ENCODE results near the gene BCAR3.

GRCh38 chr1:93656491-93656890 lies 25.1 kb downstream of the BCAR3 start:
- TF ChIP-seq CTCF (conservative IDR thresholded peaks at IDR 0.05 in 1 of 2, IDR thresholded peaks at IDR 0.05 in 1 of 2; ENCODE audit: extremely low read depth in 1 of 2, insufficient read depth in 1 of 2, low read depth in 1 of 2, low read length in 2 of 2) (no peak), EZH2 (IDR thresholded peaks at IDR 0.05; ENCODE audit: borderline replicate concordance, low read length) (no peak)

Measured in mammary epithelial cell (primary cell).